Dermis blood vessel endothelial cell (primary cell): ENCODE data around the gene KLF7. TPM values are rescaled to one million over a fixed set of nuclear protein-coding genes. Genes with fewer than 3 reads are reported as not detected.

Experiments used
- DNase-seq: peaks from one replicate; pipeline ENCODE4 v3.0.0; 2010
- total RNA-seq: library from RNA; depleted of rRNA; stranded (reverse); fragments of >200 nt; gene quantifications from 2 replicates; pipeline ENCODE4 v1.2.3, GENCODE V29; 2014

KLF7 gene
- total RNA-seq, 1 donor from 2014 or later: 14.0 TPM

- no peak for DNase-seq
Measured at GRCh38 chr2:207123335-207123744, 42.4 kb downstream of the KLF7 start.

DNA sequence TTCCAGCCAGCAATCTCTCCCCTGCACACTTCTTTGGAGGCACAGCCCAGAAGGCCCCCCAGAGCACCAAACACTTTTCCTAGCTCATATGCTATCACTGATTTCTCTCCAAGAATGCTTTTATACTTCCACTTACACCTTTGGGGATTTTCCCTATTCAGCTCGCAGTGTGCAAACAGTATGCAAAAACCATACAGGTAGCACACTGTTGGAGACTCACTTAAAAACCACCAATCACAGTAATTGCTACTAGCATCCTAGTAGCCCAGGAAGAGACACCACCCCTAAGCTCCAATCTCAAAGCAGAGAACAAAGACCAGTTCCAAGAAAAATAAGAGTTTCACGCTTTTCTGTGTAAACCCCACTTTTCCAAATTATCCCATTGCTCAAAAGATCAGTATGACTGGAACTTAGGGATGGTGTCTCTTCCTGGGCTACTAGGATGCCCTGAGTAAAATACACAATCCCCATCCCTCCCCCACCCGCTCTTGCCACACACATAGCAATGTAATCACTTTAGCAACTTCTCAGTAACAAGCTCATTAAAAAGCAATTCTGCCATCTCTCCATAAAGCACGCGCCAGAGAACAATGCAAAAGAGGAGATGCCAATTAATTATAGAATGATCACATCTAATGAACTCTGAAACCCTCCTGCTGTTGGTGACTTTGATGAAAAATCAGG, 43.0 kb downstream of the KLF7 start:
- DNase-seq: no peak

- DNase-seq: peak; percentile 78
Measured at GRCh38 chr2:207121784-207122183, 44.0 kb downstream of the KLF7 start.

- DNase-seq: no peak
Measured at GRCh38 chr2:207119048-207119447, 46.7 kb downstream of the KLF7 start.

GRCh38 chr2:207117668-207118067, 48.1 kb downstream of the KLF7 start:
- DNase-seq: no peak

DNA sequence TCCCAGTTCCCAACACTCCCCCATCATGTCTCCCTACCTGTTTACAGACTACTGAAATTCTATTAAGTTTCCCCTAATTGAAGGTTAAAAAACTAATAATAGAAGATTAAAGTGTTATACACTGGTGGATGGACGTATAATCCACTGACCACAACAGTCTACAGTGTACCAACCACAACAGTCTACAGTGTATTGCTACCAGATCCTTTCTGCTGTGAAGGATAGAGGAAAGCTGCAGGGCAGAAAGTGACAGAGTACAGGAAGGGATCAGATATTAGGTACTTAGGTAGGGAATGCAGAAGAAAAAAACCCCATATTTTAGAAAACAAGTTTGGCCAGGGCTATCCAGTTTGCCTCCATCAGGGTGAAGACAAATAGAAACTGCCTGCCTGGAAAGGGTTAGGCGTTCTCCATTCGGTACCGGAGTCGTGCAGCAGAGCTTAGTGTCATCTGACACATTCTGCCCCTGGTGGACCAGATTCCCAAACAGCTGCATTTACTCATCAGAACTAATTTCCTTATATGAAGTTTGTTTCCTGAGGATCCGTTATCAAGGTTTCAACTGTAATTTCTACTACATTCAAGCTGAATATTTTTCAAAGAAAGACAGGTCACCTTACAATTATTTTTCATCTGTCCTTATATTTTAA, 49.9 kb downstream of the KLF7 start:
- peak; percentile 66 for DNase-seq

DNA sequence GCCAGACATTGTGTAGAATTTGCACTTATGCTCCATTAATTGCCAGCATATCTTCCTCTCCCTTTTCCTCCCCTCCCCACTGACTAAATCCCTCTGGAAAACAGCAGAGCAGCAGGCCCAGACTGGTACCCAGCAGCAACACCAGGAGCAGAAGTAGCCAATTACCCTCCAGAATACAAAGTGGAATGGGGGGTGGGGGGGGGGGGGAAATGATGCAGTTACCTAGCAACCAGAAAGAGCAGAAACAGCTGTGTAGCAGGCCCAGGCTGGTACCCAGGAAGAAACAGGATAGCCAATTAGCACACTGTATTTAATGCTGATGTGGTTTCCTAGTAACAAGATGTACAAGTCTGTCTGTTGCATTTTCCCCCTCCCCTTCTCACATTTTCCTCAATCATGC, 52.3 kb downstream of the KLF7 start:
- DNase-seq: no peak

DNA sequence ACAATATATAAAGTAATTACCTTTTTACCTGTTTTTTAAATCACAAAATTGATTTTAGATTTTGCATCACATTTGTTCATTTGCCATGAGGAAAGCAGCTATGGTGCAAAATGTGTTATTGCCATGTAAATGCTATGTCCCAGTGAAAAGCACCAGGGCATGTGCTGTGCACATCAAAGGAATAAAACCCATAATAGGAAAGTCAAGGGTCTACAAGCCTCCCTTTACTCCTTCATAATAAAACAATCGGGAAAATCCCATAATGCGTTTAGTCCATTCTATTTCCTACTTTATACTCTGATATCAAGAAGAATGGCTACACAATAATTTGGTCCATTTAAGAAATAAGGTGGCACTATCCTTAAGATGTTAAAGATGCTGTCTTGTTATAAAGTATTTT, 53.0 kb downstream of the KLF7 start:
- no peak for DNase-seq

- no peak for DNase-seq
Measured at GRCh38 chr2:207112383-207112782, 53.4 kb downstream of the KLF7 start.

- DNase-seq: no peak
Measured at GRCh38 chr2:207111757-207112156, 54.0 kb downstream of the KLF7 start.

- no peak for DNase-seq
Measured at GRCh38 chr2:207110715-207111114, 55.0 kb downstream of the KLF7 start.

DNA sequence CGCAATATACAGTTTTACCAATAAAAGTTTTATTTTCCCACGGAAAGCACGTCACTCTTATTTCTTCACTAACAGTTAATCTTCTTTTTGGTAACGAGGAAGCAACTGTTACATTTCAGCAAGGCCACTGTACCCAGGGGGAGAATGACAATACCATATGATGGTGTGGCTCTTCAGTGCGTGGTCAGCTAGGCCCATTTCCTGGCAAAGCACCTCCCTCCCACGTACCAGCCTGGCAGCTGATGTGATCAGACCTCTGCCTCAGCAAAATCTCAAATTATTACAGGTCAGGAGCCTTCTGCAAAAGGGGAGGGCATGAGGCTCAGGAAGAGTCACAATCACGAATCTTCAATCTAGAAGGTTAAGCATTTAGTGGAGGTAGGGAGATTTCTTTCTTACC, 55.4 kb downstream of the KLF7 start:
- no peak for DNase-seq

DNA sequence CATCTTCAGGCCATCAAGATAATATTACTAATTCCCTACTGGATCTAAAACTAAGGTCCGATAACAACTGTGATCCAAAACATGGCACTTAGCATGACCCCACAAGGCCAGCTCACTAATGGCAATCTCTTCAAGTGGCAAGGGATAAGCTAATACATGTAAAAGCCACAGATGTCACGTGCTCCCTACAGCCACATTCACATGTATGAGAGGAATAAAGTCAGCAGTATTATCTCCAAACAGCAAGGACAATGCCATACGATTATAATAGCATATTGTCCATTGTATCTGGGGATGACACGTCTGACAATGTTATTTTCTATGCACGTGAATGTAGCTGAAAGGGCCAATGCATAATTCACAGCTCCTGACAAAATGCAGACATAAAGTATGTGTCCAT, 56.0 kb downstream of the KLF7 start:
- no peak for DNase-seq

- no peak for DNase-seq
Measured at GRCh38 chr2:207108440-207108839, 57.3 kb downstream of the KLF7 start.

DNA sequence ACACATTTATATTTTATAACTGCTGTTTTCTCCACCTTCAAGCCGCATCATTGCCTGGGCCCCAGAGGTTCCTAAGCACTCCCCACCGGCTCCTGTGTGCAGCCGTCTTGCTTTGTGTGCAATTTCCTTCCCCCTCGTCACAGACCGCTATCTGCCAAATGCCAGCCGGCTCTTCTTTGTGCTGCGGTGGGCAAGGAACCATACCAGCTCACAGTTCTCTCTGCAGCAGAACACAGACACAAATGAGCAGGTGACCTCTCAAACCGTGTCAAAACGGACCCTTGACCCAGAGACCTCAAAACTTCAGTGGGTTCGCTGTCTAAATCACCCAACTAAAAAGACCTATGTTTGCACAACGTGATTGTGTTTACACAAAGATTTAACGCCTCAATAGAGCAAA, 58.2 kb downstream of the KLF7 start:
- peak; percentile 41 for DNase-seq

- no peak for DNase-seq
Measured at GRCh38 chr2:207107131-207107530, 58.6 kb downstream of the KLF7 start.

- DNase-seq: no peak
Measured at GRCh38 chr2:207103132-207103531, 62.6 kb downstream of the KLF7 start.

GRCh38 chr2:207101984-207102383, 63.8 kb downstream of the KLF7 start:
- DNase-seq: no peak

- DNase-seq: no peak
Measured at GRCh38 chr2:207097278-207097677, 68.5 kb downstream of the KLF7 start.

- DNase-seq: no peak
Measured at GRCh38 chr2:207095963-207096362, 69.8 kb downstream of the KLF7 start.

DNA sequence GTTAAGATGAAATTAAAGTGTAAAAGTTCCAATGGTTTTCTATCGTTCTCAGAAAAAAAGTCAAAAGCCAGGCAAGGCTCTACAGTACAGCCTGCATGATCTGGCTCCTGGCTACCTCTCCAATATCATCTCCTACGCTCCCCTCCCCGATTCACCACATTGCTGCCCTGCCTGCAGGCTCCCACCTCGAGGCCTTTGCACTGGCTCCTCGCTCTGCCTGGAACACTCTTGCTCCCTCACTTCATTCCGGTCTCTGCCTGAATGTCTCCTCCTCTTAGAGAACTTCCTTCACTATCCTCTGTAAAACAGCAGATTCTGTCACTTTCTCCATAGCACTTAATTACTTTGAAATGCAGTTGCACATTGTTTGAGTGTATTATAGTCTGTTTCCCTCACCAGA, 72.5 kb downstream of the KLF7 start:
- DNase-seq: no peak

- no peak for DNase-seq
Measured at GRCh38 chr2:207092818-207093217, 72.9 kb downstream of the KLF7 start.

- no peak for DNase-seq
Measured at GRCh38 chr2:207091928-207092327, 73.8 kb downstream of the KLF7 start.

DNA sequence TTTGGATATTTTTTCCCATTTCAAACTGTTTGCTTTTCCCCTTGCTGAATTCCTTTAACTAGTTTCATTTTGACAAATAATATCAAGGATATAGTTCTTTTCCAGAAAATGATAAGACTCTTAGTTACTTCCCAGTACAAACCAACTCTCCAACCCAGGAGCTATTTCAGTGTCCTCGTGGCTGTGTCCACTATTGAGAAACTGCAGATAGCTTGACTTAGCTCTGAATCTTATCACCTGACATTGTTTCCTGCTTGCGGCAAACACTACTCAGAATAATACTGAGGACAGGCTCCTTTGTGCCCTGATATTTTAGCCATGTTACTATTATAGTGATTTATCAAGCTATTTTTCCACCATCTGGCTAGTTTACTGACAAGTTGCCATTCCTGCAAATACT, 74.6 kb downstream of the KLF7 start:
- DNase-seq: no peak

DNA sequence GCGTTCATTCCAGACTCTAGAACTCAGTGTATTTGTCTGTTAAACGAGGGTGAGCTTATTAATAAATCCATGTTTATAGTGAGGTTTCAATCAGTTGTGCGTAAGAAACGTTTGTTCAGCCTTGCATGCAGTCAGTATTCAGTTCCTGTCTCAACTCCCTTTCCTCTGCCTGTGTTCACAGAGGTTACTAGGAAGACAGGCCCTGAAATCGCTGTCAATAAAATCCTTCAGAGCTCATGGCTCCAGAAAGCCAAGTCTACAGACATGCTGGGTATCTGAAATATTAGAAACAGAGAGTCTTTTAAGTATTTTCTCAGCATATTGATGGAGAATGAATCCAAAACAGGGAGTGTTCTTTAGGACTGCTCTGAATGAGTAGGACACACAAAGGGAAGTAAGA, 75.4 kb downstream of the KLF7 start:
- DNase-seq: no peak
